HG02642 (cell line): ENCODE measurements around the gene TMEM9B.

Experiments used
- ATAC-seq: cut with Tn5 transposase; IDR thresholded peaks from one replicate; pipeline ENCODE4 v1.9.1; 2021; ENCODE audit warnings: mild to moderate bottlenecking; ENCODE audit not compliant: unreplicated experiment, poor library complexity

TMEM9B gene

GRCh38 chr11:8932564-8933180 is 31.6 kb downstream of the TMEM9B start, which contains the start of gene C11orf16:
Gene C11orf16 (minus strand): TSS chr11:8932947. CDS start chr11:8932308, 639 bp downstream.
- no peak for ATAC-seq

DNA sequence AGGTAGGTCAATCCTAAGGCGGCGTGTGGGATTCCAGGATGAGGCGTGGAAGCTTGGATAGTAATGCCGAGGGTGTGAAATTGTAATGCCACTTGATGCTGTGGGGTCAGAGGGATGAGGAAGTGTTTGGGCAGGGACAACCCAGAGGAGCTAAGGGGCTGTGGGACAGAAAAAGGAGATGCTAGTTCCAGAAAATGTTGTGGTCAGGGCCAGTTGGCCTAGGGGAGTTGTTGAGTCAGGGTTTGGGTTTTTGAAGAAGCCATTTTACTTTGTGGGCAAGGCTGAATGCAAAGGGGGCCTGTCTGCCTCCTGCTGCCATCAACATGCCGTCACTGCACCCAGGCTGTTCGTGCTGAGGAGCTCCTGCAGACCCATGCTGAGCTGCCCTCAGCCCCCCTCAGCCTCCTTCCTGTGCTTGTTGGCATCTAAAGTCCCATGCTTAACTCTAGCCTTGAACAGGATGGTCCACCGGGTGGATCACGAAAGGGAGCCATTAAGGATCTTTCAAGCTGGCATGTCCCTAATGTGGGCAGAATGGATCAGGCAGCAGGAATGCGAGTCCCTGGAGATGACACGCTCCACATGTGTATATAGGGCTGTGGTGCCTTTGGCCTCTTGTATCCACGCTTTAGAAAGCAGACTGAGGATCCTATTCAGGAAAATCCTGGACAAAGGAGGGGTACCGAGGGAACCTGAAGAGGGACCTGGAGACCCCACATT is 33.6 kb downstream of the TMEM9B start:
- no peak for ATAC-seq

- ATAC-seq = no peak
These were observed 35.1 kb downstream of the TMEM9B start for GRCh38 chr11:8928981-8929615.

DNA sequence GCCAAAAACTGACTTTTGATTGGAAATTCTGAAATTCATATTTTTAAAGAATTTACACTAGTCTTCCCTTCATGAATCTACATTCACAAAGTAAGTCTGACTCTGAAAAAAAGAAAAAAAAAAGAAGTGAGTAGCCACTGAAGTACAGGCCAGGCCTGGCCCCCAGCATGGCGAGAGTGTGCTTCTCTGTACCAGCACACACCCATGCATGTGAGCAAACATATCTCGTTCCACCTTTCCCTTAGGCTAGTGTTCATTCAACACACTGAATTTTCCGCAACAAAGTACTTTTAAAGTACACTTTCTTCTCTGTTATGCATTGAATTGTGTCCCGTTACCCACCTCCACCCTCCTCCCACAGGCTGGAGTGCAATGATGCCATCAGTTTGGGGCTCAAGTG is 36.0 kb downstream of the TMEM9B start:
- ATAC-seq = no peak

DNA sequence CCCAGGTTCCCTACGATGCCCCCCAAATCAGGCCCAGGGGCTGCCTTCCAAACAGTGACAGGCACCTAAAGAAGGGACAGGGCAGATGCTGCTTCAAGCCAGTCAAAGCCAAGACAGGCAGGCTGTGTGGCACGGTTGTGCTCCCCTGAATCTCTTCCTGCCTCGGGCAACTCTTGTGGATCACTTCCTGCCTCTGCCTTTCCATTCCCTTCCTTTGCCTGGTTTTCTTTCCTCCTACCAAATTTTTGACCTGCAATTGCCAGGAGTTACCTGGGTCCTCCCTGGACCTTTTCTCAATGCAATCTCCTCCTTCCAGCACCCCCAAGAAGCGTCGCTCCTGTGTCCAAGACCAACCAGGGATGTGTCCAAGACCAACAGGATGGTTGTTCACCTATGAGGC is 37.0 kb downstream of the TMEM9B start:
- ATAC-seq = no peak

DNA sequence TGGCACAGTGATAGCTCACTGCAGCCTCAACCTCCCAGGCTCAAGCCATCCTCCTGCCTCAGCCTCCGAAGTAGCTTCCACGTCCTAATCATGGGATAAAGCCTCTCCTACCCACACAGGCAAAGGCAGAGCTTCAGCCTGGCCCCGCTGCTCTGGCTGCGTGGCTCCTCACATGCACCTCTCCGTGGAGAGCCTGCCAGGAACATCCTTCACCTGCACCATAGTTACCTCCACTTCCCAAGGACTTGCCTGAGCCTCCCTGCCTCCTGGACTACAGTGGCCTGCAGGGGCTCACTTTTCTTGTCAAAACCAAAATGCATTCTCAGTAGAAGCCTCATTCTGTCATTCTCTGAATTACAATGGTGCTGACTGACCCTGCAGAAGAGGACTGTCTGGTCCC is 38.0 kb downstream of the TMEM9B start:
- no peak for ATAC-seq

DNA sequence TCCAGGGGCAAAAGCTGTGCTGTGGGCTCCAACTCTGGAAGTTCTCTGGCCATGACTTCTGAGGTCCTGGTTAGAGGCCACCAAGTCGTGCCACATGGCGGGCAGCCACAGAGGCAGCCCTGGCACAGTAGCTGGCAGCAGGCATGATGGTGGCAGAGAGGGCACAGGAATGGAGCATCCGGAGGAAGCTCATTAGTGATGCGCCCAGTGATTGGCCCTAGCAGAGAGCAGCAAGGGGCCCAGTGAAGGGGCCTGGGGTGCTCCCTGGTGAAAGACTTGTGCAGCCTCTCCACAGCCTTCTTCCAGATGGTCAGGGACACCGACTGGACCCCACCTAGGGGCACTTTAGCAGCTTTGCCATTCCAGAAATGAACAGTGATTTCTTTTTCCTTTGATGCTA is 38.5 kb downstream of the TMEM9B start:
- no peak for ATAC-seq

DNA sequence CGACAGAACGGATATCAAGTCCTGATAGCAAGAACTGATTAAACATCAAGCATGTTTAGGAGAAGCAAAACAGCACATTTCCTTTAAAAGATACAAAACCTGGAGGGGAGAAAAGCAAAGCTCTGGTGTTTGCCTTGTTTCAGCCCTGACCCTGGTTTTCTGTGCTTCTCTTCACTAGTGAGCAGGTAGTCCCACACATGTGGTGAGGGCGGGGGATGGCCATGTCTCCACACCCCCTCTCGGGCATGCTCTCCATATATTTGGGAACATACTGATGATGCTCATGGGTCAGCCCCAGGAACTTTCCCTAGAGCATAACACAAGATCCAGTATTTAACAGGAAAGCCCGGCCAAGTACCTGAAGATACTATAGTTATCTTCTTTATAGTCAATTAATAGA is 41.6 kb downstream of the TMEM9B start:
- no peak for ATAC-seq

GRCh38 chr11:8917157-8917825 is 47.0 kb downstream of the TMEM9B start:
- no peak for ATAC-seq

DNA sequence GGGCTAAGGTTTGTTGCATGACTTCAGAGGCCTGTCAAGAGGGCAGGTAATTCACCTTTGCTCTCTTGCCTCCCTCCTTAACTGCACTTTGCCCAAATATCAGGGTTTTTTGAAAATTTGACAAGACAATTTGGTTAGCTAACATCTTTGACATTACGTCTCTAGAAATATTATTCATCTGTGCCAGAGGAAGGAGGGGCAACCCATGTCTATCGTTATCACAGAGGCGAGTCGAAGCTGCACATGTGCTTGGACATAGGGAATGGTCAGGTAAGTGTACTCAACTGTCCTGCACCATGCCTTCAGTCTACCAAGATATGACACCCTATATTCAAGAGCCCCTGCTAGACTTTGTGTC is 49.6 kb downstream of the TMEM9B start:
- ATAC-seq = no peak

DNA sequence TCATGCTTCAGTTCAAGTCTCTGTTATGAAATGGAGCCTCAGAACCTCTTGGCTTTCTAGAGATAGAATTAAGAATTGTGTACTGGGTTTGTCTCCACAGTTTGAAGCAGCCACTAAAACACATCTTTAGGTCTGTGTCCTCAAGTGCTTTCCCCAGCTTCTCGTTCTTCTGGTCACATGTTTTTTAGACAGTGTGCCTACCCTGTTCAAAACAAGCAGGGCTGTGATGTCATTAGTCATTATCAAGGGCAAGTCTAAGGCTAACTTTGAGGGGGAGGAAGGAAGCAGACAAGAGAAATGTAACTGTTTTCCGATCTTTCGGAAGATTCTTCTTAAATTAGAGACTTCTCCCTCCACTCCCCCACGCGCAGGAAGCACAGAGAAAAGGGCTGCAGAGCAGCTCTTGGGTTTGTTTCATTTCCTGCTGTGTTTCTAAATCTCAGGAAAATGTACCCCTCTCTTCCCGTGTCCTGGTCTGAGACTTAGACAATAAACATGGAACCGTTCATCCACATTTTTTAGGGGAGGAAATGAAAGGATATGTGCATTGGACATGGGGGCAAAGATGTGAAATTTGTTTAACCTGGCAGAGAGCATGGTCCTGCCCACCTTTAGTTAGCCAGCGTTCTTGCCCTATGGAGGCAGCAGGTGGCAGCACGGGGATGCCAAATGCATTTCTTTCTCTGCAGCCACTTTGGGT is 50.1 kb downstream of the TMEM9B start:
- ATAC-seq = no peak

DNA sequence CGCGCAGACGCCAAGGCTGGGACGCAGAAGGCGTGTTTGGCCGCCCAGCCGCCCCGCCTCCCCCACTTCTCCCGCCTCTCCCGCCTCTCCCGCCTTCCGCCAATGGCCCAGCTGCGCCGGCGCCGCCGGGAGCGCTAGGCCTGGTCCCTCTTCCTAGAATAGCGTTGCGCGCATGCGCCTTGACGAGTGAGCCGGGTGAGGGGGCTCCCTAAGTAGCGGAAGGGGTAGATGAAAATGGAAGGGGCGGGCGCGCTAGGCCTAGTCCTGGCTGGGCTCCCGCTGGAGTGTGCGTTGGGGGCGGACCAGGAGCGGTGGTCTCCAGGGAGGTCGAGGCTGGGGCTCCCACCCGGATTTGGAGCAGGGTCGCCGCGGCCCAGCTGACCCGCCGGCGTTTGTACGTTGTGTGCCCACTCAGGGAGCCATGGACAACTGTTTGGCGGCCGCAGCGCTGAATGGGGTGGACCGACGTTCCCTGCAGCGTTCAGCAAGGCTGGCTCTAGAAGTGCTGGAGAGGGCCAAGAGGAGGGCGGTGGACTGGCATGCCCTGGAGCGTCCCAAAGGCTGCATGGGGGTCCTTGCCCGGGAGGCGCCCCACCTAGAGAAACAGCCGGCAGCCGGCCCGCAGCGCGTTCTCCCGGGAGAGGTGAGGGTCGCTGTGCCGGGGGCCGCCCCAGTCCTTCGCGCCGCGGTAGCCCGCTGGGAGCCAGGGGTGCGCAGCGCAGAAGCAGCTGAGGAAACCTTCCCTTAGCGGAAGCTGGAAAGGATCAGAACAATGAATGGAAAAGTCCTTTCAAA is 53.0 kb downstream of the TMEM9B start, which contains the start of gene AKIP1:
TSS of gene AKIP1 (plus strand) at position 161 of the 795 bp plus-strand sequence. CDS start at position 422, 261 bp downstream.
- peak; percentile 85 for ATAC-seq

DNA sequence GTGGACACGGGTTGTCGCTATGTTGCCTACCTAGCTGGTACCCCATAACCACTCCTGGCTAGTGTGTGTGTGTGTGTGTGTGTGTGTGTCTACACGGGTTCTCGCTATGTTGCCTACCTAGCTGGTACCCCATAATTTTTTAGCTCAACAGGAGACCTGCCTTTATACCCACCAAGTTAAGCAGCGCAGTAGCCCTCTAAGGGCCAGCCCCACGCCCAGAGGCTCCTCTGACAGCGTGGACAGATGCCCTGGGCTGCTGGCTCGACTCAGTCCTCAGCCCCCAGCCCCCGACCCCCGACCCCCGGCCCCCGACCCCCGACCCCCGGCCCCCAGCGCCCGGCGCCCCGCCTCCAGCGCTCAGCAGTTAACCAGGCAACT is 53.6 kb downstream of the TMEM9B start:
- peak; percentile 14 for ATAC-seq

- no peak for ATAC-seq
These were observed 56.1 kb downstream of the TMEM9B start for GRCh38 chr11:8908099-8908498.

GRCh38 chr11:8907116-8907515 is 57.1 kb downstream of the TMEM9B start:
- ATAC-seq = no peak

DNA sequence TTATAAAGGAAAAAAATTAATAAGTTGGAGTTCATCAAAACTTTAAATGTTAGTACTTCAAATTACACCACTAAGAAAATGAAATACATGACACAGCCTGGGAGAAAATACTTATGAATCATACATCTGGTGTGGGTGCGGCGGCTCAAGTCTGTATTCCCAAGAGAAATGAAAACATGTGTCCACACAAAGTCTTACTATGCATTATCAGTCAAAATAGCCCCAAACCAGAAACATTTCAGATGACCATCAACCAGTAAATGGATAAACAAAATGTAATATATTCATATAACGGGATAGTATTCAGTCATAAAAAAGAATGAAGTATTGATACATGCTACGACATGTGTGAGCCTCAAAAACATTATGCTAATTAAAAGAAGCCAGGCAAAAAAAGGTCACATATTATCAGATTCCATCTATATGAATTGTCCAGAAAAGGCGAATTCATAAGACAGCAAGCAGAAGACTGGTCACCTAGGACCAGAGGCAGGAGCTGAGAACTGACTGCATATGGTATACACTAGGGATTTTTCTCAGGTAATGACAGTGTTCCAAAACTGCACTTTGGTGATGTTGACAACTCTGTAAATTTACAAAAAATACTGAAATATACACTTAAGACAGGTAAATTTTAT is 58.6 kb downstream of the TMEM9B start:
- no peak for ATAC-seq

DNA sequence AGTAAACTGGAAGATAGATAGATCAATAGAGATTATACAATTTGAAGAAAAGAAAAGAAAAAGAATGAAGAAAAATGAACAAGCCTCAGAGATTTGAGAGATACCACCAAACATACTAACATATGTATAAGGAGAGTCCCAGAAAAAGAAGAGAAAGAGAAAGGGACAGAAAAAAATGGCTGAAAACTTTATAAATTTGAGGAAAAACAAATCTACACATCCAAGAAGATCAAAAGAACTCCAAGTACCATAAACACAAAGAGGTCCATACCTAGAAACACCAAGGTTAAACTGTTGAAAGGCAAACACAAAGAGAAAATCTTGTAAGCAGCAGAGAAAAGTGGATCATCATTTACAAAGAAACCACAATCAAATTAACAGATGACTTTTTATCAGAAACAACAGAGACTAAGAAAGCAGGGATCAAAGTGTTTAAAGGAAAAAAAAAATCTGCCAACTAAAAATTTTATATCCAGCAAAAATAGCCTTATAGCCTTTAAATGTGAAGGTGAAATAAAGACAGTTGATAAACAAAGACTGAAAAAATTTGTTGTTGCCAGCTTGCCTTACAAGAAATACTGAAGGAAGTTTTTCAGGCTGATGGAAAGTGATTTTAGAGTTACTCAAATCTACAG is 65.0 kb downstream of the TMEM9B start:
- no peak for ATAC-seq
